H1 (cell line): Measurements from ENCODE around the gene ZCCHC12. TPM values are rescaled to one million over a fixed set of nuclear protein-coding genes. Genes with fewer than 3 reads are reported as not detected.

Experiments
- CTCF ChIA-PET: fragments of 300-600 bp; sonication (Branson Sonifier 250); formaldehyde crosslinking; loops from one replicate; lab custom pipeline; 2021; ENCODE audit not compliant: partially characterized antibody; lab: Charles Lee
- POLR2A ChIA-PET: fragments of 300-600 bp; sonication (Branson Sonifier 250); formaldehyde crosslinking; loops from one replicate; lab custom pipeline; 2021; ENCODE audit warnings: inconsistent platforms; ENCODE audit not compliant: partially characterized antibody; lab: Charles Lee
- DNase-seq, 2 experiments: peaks; one replicate each; pipeline versions ENCODE4 v3.0.0 to v3.0.0-alpha.2; 2010 to 2022; ENCODE audit warnings: low spot score in 2 of 2, low read depth in 1 of 2, mixed read lengths in 1 of 2
- FAIRE-seq: peaks from 2 replicates; lab custom pipeline; 2011; peaks lifted over from hg19 to GRCh38; lab: Jason Lieb, UNC
- H2AFZ ChIP-seq: 2 replicates; pipeline ENCODE4 v1.8.1; 2012; ENCODE audit warnings: low read length, inconsistent platforms
- H2AK5ac ChIP-seq: 2 replicates; pipeline ENCODE4 v1.6.1; 2013; ENCODE audit warnings: low read depth, low read length
- H2BK120ac ChIP-seq: replicated peaks from 2 replicates; pipeline ENCODE3; 2013; ENCODE audit warnings: low read depth, low read length, inconsistent platforms
- H2BK12ac ChIP-seq: 2 replicates; pipeline ENCODE4 v1.6.1; 2013; ENCODE audit warnings: low read depth, low read length
- H2BK15ac ChIP-seq: 2 replicates; pipeline ENCODE4 v1.6.1; 2013; ENCODE audit warnings: low read length
- H2BK20ac ChIP-seq: 2 replicates; pipeline ENCODE4 v1.6.1; 2013; ENCODE audit warnings: low read length
- H2BK5ac ChIP-seq: 2 replicates; pipeline ENCODE4 v1.6.1; 2013; ENCODE audit warnings: low read depth, low read length
- H3K14ac ChIP-seq: 2 replicates; pipeline ENCODE4 v1.6.1; 2013; ENCODE audit warnings: inconsistent platforms; ENCODE audit not compliant: insufficient read length
- H3K18ac ChIP-seq: 2 replicates; pipeline ENCODE4 v1.6.1; 2013; ENCODE audit warnings: low read length; ENCODE audit errors: extremely low read depth
- H3K23ac ChIP-seq: 2 replicates; pipeline ENCODE4 v1.6.1; 2013; ENCODE audit warnings: inconsistent platforms; ENCODE audit not compliant: insufficient read length
- H3K23me2 ChIP-seq: 2 replicates; pipeline ENCODE4 v1.6.1; 2013; ENCODE audit warnings: low read depth, low read length
- H3K27ac ChIP-seq: 2 replicates; pipeline ENCODE4 v1.6.1; 2011; ENCODE audit warnings: low read depth, low read length, inconsistent platforms
- H3K27me3 ChIP-seq, 4 experiments: replicated peaks in 1 of 4; 1 replicate in 1 of 4; 2 replicates in 3 of 4; pipeline versions ENCODE4 v1.6.1 to v1.8.1; 2011 to 2013; ENCODE audit warnings: low read length in 3 of 4, mild to moderate bottlenecking in 3 of 4, inconsistent platforms in 2 of 4, mixed read lengths in 2 of 4, moderate library complexity in 1 of 4; ENCODE audit not compliant: control insufficient read depth in 3 of 4, insufficient read depth in 3 of 4; ENCODE audit errors: extremely low read depth in 1 of 4
- H3K36me3 ChIP-seq, 4 experiments: 2 replicates each; pipeline versions ENCODE4 v1.6.1 to v1.8.1; 2011 to 2013; ENCODE audit warnings: mild to moderate bottlenecking in 4 of 4, low read length in 3 of 4, moderate library complexity in 2 of 4, control low read depth in 1 of 4, inconsistent platforms in 1 of 4; ENCODE audit not compliant: insufficient read depth in 4 of 4, control insufficient read depth in 2 of 4
- H3K4ac ChIP-seq: replicated peaks from 2 replicates; pipeline ENCODE3; 2013; ENCODE audit warnings: low read length, low read depth, mixed read lengths, inconsistent platforms; ENCODE audit not compliant: insufficient read length
- H3K4me1 ChIP-seq, 4 experiments: replicated peaks in 1 of 4; 1 replicate in 1 of 4; 2 replicates in 3 of 4; pipeline versions ENCODE4 v1.6.1 to v1.8.1; 2011 to 2013; ENCODE audit warnings: low read length in 3 of 4, inconsistent platforms in 2 of 4, mixed read lengths in 1 of 4; ENCODE audit not compliant: insufficient read depth in 4 of 4, control insufficient read depth in 3 of 4
- H3K4me2 ChIP-seq, 2 experiments: 2 replicates each; pipeline versions ENCODE4 v1.6.1 to v1.8.1; 2011 to 2013; ENCODE audit warnings: low read depth in 2 of 2, low read length in 2 of 2, control low read depth in 1 of 2, inconsistent platforms in 1 of 2, mild to moderate bottlenecking in 1 of 2; ENCODE audit not compliant: insufficient read depth in 1 of 2
- H3K4me3 ChIP-seq, 4 experiments: fragments of 200-600, 300-600 bp in 1 of 4; sonication (generic), shearing (Covaris generic), sonication (Bioruptor Twin) in 1 of 4; 2 replicates each; pipeline versions ENCODE4 v1.5.1 to v1.8.1; 2011 to 2016; ENCODE audit warnings: low read length in 4 of 4, low read depth in 3 of 4, control low read depth in 2 of 4, inconsistent platforms in 2 of 4, mild to moderate bottlenecking in 2 of 4, mixed read lengths in 1 of 4, moderate library complexity in 1 of 4; ENCODE audit not compliant: insufficient read depth in 2 of 4; ENCODE audit errors: extremely low read depth in 1 of 4
- H3K56ac ChIP-seq: replicated peaks from 2 replicates; pipeline ENCODE3; 2013; ENCODE audit warnings: low read depth, mild to moderate bottlenecking, mixed read lengths, low read length, inconsistent platforms; ENCODE audit not compliant: insufficient read length
- H3K79me1 ChIP-seq: 2 replicates; pipeline ENCODE4 v1.6.1; 2013; ENCODE audit warnings: low read depth, low read length, control low read depth
- H3K79me2 ChIP-seq, 2 experiments: 2 replicates each; pipeline versions ENCODE4 v1.6.1 to v1.8.1; 2012 to 2013; ENCODE audit warnings: low read length in 2 of 2, mild to moderate bottlenecking in 2 of 2, inconsistent platforms in 1 of 2; ENCODE audit not compliant: insufficient read depth in 2 of 2, control insufficient read depth in 1 of 2
- H3K9ac ChIP-seq, 4 experiments: replicated peaks in 1 of 4; 1 replicate in 1 of 4; 2 replicates in 3 of 4; pipeline versions ENCODE4 v1.6.1 to v1.8.1; 2011 to 2013; ENCODE audit warnings: low read depth in 3 of 4, low read length in 3 of 4, control low read depth in 2 of 4, mild to moderate bottlenecking in 2 of 4, moderate library complexity in 2 of 4, inconsistent platforms in 1 of 4; ENCODE audit errors: extremely low read depth in 1 of 4
- H3K9me3 ChIP-seq, 2 experiments: 2 replicates each; pipeline versions ENCODE4 v1.6.1 to v1.8.1; 2012 to 2013; ENCODE audit warnings: mild to moderate bottlenecking in 2 of 2, moderate library complexity in 2 of 2, control low read depth in 1 of 2, inconsistent platforms in 1 of 2, low read depth in 1 of 2, low read length in 1 of 2, mixed read lengths in 1 of 2; ENCODE audit not compliant: insufficient read depth in 2 of 2
- H4K20me1 ChIP-seq, 2 experiments: replicated peaks in 1 of 2; 2 replicates each; pipeline versions ENCODE3 to v1.8.1; 2011 to 2013; ENCODE audit warnings: inconsistent platforms in 2 of 2, low read length in 2 of 2, mild to moderate bottlenecking in 1 of 2; ENCODE audit not compliant: insufficient read depth in 2 of 2, control insufficient read depth in 1 of 2
- H4K5ac ChIP-seq: 2 replicates; pipeline ENCODE4 v1.6.1; 2013; ENCODE audit warnings: low read length, low read depth, mixed read lengths, inconsistent platforms; ENCODE audit not compliant: insufficient read length
- H4K8ac ChIP-seq: 2 replicates; pipeline ENCODE4 v1.8.0; 2013; ENCODE audit warnings: mild to moderate bottlenecking, moderate library complexity, low read length, inconsistent platforms; ENCODE audit not compliant: insufficient read depth; ENCODE audit errors: extremely low read depth
- H4K91ac ChIP-seq: replicated peaks from 2 replicates; pipeline ENCODE3; 2013; ENCODE audit warnings: low read length, mixed read lengths, inconsistent platforms; ENCODE audit not compliant: insufficient read length
- CREB1 ChIP-seq: IDR thresholded peaks from 2 replicates; pipeline ENCODE4 v1.6.1; 2012; ENCODE audit warnings: inconsistent platforms
- EGR1 ChIP-seq: IDR thresholded peaks from 2 replicates; pipeline ENCODE4 v1.6.1; 2011; ENCODE audit warnings: low read depth, low read length, borderline replicate concordance
- KDM4A ChIP-seq: IDR thresholded peaks from one replicate; pipeline ENCODE4 v1.7.1; 2012; ENCODE audit warnings: low read depth, mild to moderate bottlenecking, moderate library complexity, low read length, inconsistent platforms; ENCODE audit not compliant: severe bottlenecking
- PHF8 ChIP-seq: fragments of 200-600 bp; sonication (generic); conservative IDR thresholded peaks from 2 replicates; pipeline ENCODE4 v1.7.1; 2012; ENCODE audit warnings: low read depth, mild to moderate bottlenecking, inconsistent platforms, low read length, moderate library complexity
- SIN3A ChIP-seq, 2 experiments: IDR thresholded peaks in 1 of 2; conservative IDR thresholded peaks in 1 of 2; 2 replicates each; pipeline ENCODE4 v1.6.1; 2011 to 2012; ENCODE audit warnings: low read length in 2 of 2, improper control_type of control experiment in 1 of 2, low read depth in 1 of 2, mild to moderate bottlenecking in 1 of 2
- TBP ChIP-seq: IDR thresholded peaks from 2 replicates; pipeline ENCODE4 v1.6.1; 2011; ENCODE audit warnings: low read depth, low read length, improper control_type of control experiment
- WGBS, 2 experiments: shearing (Covaris generic) in 1 of 2; methylation state at CpG; one replicate each; pipeline versions ENCODE4 v1.1.6 to v1.1.7; 2013 to 2015; ENCODE audit warnings: low lambda C conversion rate in 2 of 2, mixed read lengths in 2 of 2, inconsistent platforms in 1 of 2, low coverage in 1 of 2, missing lambda C conversion rate in 1 of 2; ENCODE audit not compliant: insufficient replicate concordance in 2 of 2, insufficient coverage in 1 of 2, insufficient read length in 1 of 2; ENCODE audit errors: extremely low coverage in 1 of 2, missing lambda C conversion rate in 1 of 2; 5-methylcytosine and 5-hydroxymethylcytosine counted together
- long read RNA-seq, 2 experiments: library from RNA in 1 of 2; library from capped mRNA in 1 of 2; stranded (forward); transcript quantifications; one replicate each; pipeline ENCODE4 v2.0.0, GENCODE V29; 2021; ENCODE audit warnings: inconsistent platforms in 1 of 2
- polyA minus RNA-seq, 3 experiments: library from RNA; depleted of rRNA, polyadenylated mRNA; stranded (reverse); fragments of >200 nt; gene quantifications; 1 replicate in 2 of 3; 2 replicates in 1 of 3; pipeline ENCODE4 v1.2.3, GENCODE V29; 2011
- polyA plus RNA-seq, 7 experiments: library from polyadenylated mRNA; depleted of rRNA in 3 of 7; stranded (reverse) in 5 of 7; unstranded in 2 of 7; fragments of >200 nt in 5 of 7; fragments of 200-250 nt in 2 of 7; gene quantifications; 1 replicate in 5 of 7; 2 replicates in 1 of 7; 4 replicates in 1 of 7; pipeline versions ENCODE4 v1.2.1 to v1.2.3, GENCODE V29; 2011 to 2013; ENCODE audit warnings: missing spikeins in 2 of 7, mixed read lengths in 2 of 7
- total RNA-seq: library from RNA; stranded (reverse); fragmentation: NEBNext Ultra II Directional; extraction: Animal tissue kit (Norgen Biotek cat#: 25700); gene quantifications from 2 replicates; pipeline ENCODE4 v1.2.1, GENCODE V29; 2021
- TF ChIP-seq, protein P1 (sequence below): IDR thresholded peaks from 2 replicates; pipeline ENCODE4 v1.6.1; 2012; ENCODE audit warnings: inconsistent platforms

ZCCHC12 gene
- total RNA-seq (0.84 and 1.3 TPM in 2 replicates), polyA plus RNA-seq (2011; rRNA removed) (0.71 and 0.76 TPM in 2 replicates), polyA minus RNA-seq (2011; rRNA and poly(A)+ RNA removed) (0.98 and 1.2 TPM in 2 replicates)
- 1.2 TPM for polyA plus RNA-seq (2011; cell fraction: cytosol; rRNA removed)
- 0.90 TPM for polyA plus RNA-seq (2011; cell fraction: nucleus; rRNA removed)
- 1.2 to 1.7 TPM (median 1.5 TPM) in 4 replicates for polyA plus RNA-seq (2012, experiment 1 of 2)
- polyA plus RNA-seq (2012, experiment 2 of 2) = 0.71 TPM
- polyA plus RNA-seq (2013, experiment 1 of 2) = 0.45 TPM
- polyA plus RNA-seq (2013, experiment 2 of 2) = 0.39 TPM
- polyA minus RNA-seq (2011; cell fraction: cytosol; rRNA and poly(A)+ RNA removed) = not detected
- polyA minus RNA-seq (2011; cell fraction: nucleus; rRNA and poly(A)+ RNA removed) = 0.60 TPM
- long read RNA-seq, experiment 1 = 0 reads
- long read RNA-seq, experiment 2, partial matches to known transcripts = 1 of 2 reads
- long read RNA-seq, experiment 2, other reads (novel, unspliced or antisense) = 0 of 2 reads

DNA sequence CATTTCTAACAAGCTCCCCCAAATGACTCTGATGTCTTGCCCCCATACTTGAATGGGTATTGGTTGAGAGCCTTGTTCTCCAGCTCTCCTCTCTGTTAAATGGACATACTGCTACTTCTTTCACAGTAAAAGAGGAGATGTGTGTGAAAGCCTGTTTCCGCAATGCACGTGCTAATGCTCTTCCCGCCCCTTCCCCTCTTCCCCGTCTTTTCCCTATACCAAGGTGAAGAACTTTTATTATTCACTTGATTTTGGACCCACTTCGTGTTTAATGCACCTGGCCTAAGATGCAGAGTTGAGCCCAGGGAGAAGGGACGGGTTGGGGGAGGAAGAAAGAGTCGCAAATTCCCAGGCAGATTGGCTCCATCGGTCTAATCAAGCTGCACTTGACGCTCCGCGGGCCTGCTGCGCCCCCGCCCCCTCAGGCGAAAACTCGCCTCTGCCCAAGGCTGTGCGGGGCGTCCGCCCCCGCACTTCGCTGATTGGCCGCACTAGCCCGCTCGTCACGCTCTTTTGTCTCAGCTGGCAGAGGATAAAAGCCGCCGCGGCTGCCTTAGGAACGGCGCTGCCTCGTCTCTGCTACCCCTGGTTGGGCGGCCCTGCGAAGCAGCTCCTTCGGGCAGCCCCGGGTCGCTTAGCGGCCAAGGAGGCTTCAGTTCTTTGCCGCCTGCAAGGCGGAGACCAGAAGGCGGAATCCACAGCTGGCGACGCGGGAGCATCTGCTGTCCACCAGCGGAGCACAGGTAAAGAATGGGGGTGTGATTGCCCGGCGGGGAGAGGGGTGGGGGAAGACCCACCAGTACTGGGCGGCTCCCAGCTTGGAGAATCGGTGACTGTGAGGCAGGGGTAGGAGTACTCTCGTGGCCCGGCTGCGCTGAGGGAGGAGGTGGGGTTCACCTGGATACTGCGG is at the start of gene ZCCHC12:
Gene ZCCHC12 (plus strand): TSS at position 562 of the 910 bp plus-strand sequence. CDS start 1,421 bp downstream, outside the sequence.
- H2BK20ac ChIP-seq = no peak within 1 kb of the TSS
- no peaks in the 10 kb centered on the region for H3K79me1 ChIP-seq
- H2AK5ac ChIP-seq = no peak within 1 kb of the TSS
- H3K9ac ChIP-seq = no peak within 1 kb of the TSS
- H4K91ac ChIP-seq = no peak within 1 kb of the TSS
- WGBS, 2 experiments = 0% methylated on average over 6 of the region's 51 CpGs; no CpG with 5 or more reads in 1 of the 2 experiments
- H2BK120ac ChIP-seq = no peak within 1 kb of the TSS
- no peak within 1 kb of the TSS for H3K27ac ChIP-seq
- no peak within 1 kb of the TSS for H3K23ac ChIP-seq
- FAIRE-seq = peak; percentile 81
- no peak within 1 kb of the TSS; the same call in 1 of the 2 replicates for H2AFZ ChIP-seq
- peaks cover 35 to 67% (median 63%) of the 10 kb centered on the region in 4 experiments for H3K27me3 ChIP-seq
- no peak within 1 kb of the TSS for H2BK12ac ChIP-seq
- H3K4me1 ChIP-seq = peaks cover 0 to 11% (median 3%) of the 10 kb centered on the region in 4 experiments; a peak in 5 of 7 replicates
- H3K23me2 ChIP-seq = peaks cover 5% of the 10 kb centered on the region; the same call in 1 of the 2 replicates
- H3K18ac ChIP-seq = no peak within 1 kb of the TSS
- H4K8ac ChIP-seq = no peak within 1 kb of the TSS
- H3K79me2 ChIP-seq = no peaks in the 10 kb centered on the region
- peak within 1 kb of the TSS; percentile 88 to 93 for H3K4me2 ChIP-seq
- H4K20me1 ChIP-seq = peaks cover 0 to 2% of the 10 kb centered on the region in 2 experiments
- ChIA-PET POLR2A (interaction anchor here (1.0 to 1.3 kb wide), 2 partner anchors 15 to 56 kb away, joined by 4 to 5 read pairs; no protein-coding TSS in a partner anchor), CTCF (interaction anchor here (0.8 to 1.6 kb wide), 6 partner anchors 8 to 196 kb away, joined by 3 to 6 read pairs (median 4); no protein-coding TSS in a partner anchor)
- no peaks in the 10 kb centered on the region for H3K36me3 ChIP-seq
- 0 out of 4 replicates have a peak, but pooled peaks cover 0 to 4% of the 10 kb centered on the region in 2 experiments for H3K9me3 ChIP-seq
- no peak within 1 kb of the TSS for H3K14ac ChIP-seq
- peak; percentile 56 to 76 for DNase-seq
- H3K4ac ChIP-seq = no peak within 1 kb of the TSS
- H3K4me3 ChIP-seq = peak within 1 kb of the TSS; percentile 34 to 60 (median 38); a peak in 7 of 8 replicates
- no peak within 1 kb of the TSS for H4K5ac ChIP-seq
- no peak within 1 kb of the TSS for H2BK15ac ChIP-seq
- no peak within 1 kb of the TSS for H2BK5ac ChIP-seq
- no peak within 1 kb of the TSS for H3K56ac ChIP-seq
- TF ChIP-seq KDM4A (peak; percentile 30), CREB1 (peak; percentile 51), PHF8 (no peak), SIN3A (conservative IDR thresholded peaks at IDR 0.05 in 1 of 2, IDR thresholded peaks at IDR 0.05 in 1 of 2; ENCODE audit: low read depth in 1 of 2, low read length in 2 of 2) (no peak), EGR1 (peak; percentile 100), TBP (peak; percentile 47; the same call in 1 of the 2 replicates)
- TF ChIP-seq, protein P1, sequence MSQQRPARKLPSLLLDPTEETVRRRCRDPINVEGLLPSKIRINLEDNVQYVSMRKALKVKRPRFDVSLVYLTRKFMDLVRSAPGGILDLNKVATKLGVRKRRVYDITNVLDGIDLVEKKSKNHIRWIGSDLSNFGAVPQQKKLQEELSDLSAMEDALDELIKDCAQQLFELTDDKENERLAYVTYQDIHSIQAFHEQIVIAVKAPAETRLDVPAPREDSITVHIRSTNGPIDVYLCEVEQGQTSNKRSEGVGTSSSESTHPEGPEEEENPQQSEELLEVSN = peak; percentile 98
